ENCODE results near the gene GAN.

- TF ChIP-seq CTCF (IDR thresholded peaks at IDR 0.05; ENCODE audit: low read depth, low read length, poor library complexity, severe bottlenecking) (no peak), EZH2phosphoT487 (IDR thresholded peaks at IDR 0.05; ENCODE audit: borderline replicate concordance, low read length) (no peak)
Measured at GRCh38 chr16:81335669-81336068, 20.9 kb downstream of the GAN start.
